NCI-H526 (cell line): ENCODE measurements around the gene DLG2.

Experiments used
- DNase-seq, 2 experiments: peaks; one replicate each; lab custom pipeline; 2025; lab: John Stamatoyannopoulos, UW

The DLG2 gene

DNA sequence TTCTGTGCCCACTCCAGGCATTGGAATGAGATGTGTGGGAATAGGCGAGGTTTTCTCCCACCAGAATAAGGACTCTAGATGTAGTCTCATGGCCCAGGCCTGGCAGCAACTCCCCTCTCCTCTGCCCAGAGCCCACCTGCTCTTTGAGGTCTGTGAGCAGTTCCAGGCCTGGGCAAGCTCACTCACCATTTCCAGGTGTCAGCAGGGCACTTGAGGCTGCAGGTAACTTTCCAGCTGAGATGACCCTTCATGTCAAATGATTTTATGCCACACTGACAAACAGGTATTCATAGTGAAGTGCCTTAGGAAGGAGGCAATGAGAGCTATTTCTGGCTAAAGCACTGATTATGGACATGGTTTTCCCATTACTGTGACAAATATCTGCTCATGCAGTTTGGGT lies 2217.7 kb downstream of the DLG2 start:
- DNase-seq, result no peak

GRCh38 chr11:83408946-83409345 lies 2218.2 kb downstream of the DLG2 start:
- peak in 1 of 2 experiments; percentile 6 for DNase-seq
